NCI-H82 treated with DMSO at 0.1 percent for 48 hours (cell line): ENCODE results near the gene UBE3A.

Experiments used
- DNase-seq: peaks from one replicate; lab custom pipeline; 2025; ENCODE audit not compliant: unreplicated experiment; lab: John Stamatoyannopoulos, UW

Gene UBE3A

DNA sequence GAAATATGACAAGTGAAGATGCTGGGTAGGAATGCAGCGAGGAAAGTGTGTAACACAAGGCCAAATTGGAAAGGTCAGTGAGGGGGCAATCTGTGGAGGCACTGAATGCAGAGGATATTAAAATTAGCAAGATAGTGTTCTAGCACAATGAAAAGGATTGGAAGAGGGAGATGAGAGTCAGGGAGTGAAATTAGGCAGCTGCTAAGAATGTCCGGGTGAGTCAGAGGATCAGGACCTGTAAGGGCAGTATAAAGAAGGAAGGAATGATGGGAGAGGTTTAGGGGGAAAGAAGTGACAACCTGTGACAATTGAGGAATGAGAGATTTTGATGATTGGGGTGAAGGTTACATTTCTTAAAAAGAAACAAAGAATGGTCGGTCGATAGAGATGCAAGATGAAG, 103.5 kb downstream of the UBE3A start:
- no peak for DNase-seq

GRCh38 chr15:25333049-25333448, 105.8 kb downstream of the UBE3A start:
- no peak for DNase-seq

GRCh38 chr15:25332306-25332705, 106.5 kb downstream of the UBE3A start:
- DNase-seq, result no peak

- no peak for DNase-seq
Observed at GRCh38 chr15:25331860-25332259, 107.0 kb downstream of the UBE3A start.

DNA sequence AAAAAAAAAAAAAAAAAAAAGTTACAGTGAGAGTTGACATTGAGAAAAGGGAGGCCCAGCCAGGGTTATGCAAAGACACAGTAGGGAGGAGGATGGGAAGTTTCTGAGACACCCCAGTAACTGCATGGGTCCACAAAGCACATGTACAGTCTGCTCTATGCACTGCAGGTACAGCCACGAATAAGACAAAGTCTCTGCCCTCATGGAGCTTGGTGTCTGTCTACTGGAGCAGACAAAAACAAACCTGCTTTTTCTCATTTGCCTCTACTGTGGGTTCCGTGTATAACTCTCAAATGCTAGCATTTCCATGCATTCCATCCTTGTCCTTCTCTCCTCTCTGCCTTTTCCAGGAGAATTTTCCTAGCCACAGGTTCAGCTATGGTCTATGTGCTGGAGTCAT, 107.4 kb downstream of the UBE3A start:
- no peak for DNase-seq

- DNase-seq, result no peak
Observed at GRCh38 chr15:25329696-25330095, 109.1 kb downstream of the UBE3A start.

- no peak for DNase-seq
Observed at GRCh38 chr15:25327686-25328085, 111.1 kb downstream of the UBE3A start.

GRCh38 chr15:25325187-25325586, 113.6 kb downstream of the UBE3A start:
- DNase-seq, result no peak

DNA sequence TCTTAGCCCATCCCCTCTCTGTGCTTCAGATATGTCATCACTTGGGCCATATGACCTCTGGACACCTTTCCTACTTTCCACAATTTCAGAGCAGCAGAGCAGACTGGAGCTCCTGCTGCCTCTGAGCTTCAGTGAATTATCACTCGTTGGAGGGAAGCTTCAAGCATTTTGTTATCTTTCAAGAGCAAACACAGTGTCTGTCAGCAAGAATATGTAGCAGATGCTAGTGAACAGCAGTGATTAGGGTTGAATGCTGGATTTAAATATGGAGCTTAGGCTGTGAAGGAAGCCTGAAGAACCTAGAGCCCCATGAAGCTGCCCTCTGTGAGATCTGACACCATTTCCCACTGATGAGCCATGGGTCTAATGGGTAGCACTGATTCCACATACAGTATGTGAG, 115.4 kb downstream of the UBE3A start:
- no peak for DNase-seq

DNA sequence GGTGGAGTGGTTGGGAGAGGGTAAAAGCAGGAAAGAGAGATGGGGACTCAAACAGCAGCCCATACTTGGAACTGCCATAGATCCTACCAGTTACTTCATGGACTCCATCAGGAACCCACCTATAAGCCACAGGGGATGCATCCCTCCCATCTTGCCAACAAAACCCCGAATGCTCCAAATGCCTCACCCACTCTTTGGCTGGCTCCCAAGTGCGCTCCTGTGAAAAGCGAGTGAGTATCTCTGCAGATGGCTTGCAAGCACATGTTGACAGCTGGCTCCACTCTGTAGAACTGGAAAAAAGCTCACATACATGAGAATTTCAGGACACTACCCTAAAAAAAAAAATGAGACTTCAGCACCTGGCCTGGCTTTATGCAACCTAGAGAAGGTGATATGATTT, 151.0 kb downstream of the UBE3A start:
- no peak for DNase-seq
